NB4 (cell line): ENCODE measurements around the gene PCYT1A.

Source experiments
- MYC ChIP-seq: IDR thresholded peaks from 2 replicates; pipeline ENCODE4 v1.6.1; 2011; ENCODE audit warnings: low read depth, low read length
- POLR2A ChIP-seq: IDR thresholded peaks from 2 replicates; pipeline ENCODE4 v1.6.1; 2011; ENCODE audit warnings: mild to moderate bottlenecking; ENCODE audit not compliant: insufficient read length; ENCODE audit errors: extremely low read depth
- TF ChIP-seq, protein P1 (sequence below): IDR thresholded peaks from one replicate; pipeline ENCODE4 v1.5.1; 2012; ENCODE audit warnings: low read depth, low read length

DNA sequence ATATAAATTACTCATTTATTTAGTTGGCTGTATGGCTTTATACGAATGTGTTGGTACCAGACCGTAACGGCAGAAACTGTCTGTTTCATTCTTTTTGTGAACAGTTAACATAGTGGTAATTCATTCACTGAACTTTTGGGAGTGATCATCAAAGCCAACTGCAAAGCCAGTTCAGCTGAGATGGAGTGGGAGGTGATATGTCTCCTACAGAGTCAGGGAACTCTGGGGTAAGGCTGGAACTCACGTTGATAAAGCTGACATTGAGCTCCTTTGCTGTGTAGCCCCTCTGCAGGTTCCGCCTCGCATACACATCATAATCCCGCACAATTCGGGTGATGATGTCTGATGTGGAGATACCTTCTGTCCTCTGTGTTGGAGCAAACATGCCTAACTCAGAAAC is 45.8 kb downstream of the PCYT1A start:
- TF ChIP-seq, protein P1, sequence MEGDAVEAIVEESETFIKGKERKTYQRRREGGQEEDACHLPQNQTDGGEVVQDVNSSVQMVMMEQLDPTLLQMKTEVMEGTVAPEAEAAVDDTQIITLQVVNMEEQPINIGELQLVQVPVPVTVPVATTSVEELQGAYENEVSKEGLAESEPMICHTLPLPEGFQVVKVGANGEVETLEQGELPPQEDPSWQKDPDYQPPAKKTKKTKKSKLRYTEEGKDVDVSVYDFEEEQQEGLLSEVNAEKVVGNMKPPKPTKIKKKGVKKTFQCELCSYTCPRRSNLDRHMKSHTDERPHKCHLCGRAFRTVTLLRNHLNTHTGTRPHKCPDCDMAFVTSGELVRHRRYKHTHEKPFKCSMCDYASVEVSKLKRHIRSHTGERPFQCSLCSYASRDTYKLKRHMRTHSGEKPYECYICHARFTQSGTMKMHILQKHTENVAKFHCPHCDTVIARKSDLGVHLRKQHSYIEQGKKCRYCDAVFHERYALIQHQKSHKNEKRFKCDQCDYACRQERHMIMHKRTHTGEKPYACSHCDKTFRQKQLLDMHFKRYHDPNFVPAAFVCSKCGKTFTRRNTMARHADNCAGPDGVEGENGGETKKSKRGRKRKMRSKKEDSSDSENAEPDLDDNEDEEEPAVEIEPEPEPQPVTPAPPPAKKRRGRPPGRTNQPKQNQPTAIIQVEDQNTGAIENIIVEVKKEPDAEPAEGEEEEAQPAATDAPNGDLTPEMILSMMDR: no peak
- TF ChIP-seq MYC (no peak), POLR2A (no peak)
